Osteoblast (primary cell): ENCODE results near the gene C19orf85. TPM values are rescaled to one million over a fixed set of nuclear protein-coding genes. Genes with fewer than 3 reads are reported as not detected.

Experiments used
- DNase-seq: peaks from one replicate; pipeline ENCODE4 v3.0.0; 2011; ENCODE audit warnings: low spot score, mixed read lengths; ENCODE audit not compliant: insufficient read length; ENCODE audit errors: missing footprints
- H2AFZ ChIP-seq: 2 replicates; pipeline ENCODE4 v1.6.0; 2011; ENCODE audit warnings: mild to moderate bottlenecking, low read length
- H3K27ac ChIP-seq: 2 replicates; pipeline ENCODE4 v1.5.1; 2011; ENCODE audit warnings: mild to moderate bottlenecking, low read depth, low read length, moderate library complexity
- H3K27me3 ChIP-seq: 2 replicates; pipeline ENCODE4 v1.6.0; 2012; ENCODE audit warnings: mild to moderate bottlenecking, control low read depth, inconsistent platforms, low read length, moderate library complexity; ENCODE audit not compliant: insufficient read depth
- H3K36me3 ChIP-seq: 2 replicates; pipeline ENCODE4 v1.5.1; 2011; ENCODE audit warnings: mild to moderate bottlenecking, low read length, control low read depth, moderate library complexity; ENCODE audit not compliant: insufficient read depth
- H3K4me1 ChIP-seq: 2 replicates; pipeline ENCODE4 v1.5.1; 2011; ENCODE audit warnings: mild to moderate bottlenecking, low read length, control low read depth, moderate library complexity; ENCODE audit not compliant: insufficient read depth
- H3K4me2 ChIP-seq: 2 replicates; pipeline ENCODE4 v1.6.0; 2011; ENCODE audit warnings: mild to moderate bottlenecking, low read length; ENCODE audit not compliant: insufficient read depth
- H3K4me3 ChIP-seq: fragments of 200-600 bp; sonication (generic); 3 replicates; pipeline ENCODE4 v1.5.1; 2012; ENCODE audit warnings: mild to moderate bottlenecking, low read length, inconsistent platforms; ENCODE audit not compliant: insufficient read depth
- H3K79me2 ChIP-seq: 2 replicates; pipeline ENCODE4 v1.6.0; 2012; ENCODE audit warnings: mild to moderate bottlenecking, low read length, control low read depth, inconsistent platforms; ENCODE audit not compliant: insufficient read depth
- H3K9me3 ChIP-seq: 2 replicates; pipeline ENCODE4 v1.5.1; 2011; ENCODE audit warnings: low read depth, low read length, control low read depth
- H4K20me1 ChIP-seq: 2 replicates; pipeline ENCODE4 v1.6.0; 2012; ENCODE audit warnings: mild to moderate bottlenecking, low read length, control low read depth; ENCODE audit not compliant: insufficient read depth
- CTCF ChIP-seq: IDR thresholded peaks from 2 replicates; pipeline ENCODE4 v1.5.1; 2011; ENCODE audit warnings: mild to moderate bottlenecking, low read depth, low read length, moderate library complexity; ENCODE audit errors: extremely low read depth
- total RNA-seq: library from RNA; depleted of rRNA; stranded (reverse); fragments of >200 nt; gene quantifications from 2 replicates; pipeline ENCODE4 v1.2.3, GENCODE V29; 2012

Gene C19orf85
- total RNA-seq, 1 donor, result not detected

- H3K27me3 ChIP-seq, result no peaks in the 10 kb centered on the region
- no peaks in the 10 kb centered on the region for H3K9me3 ChIP-seq
- TF ChIP-seq CTCF, result no peak
- H3K27ac ChIP-seq, result no peak overlapping the region
- peaks cover 47% of the 10 kb centered on the region for H3K79me2 ChIP-seq
- no peak overlapping the region for H2AFZ ChIP-seq
- DNase-seq, result no peak
- peaks cover 7% of the 10 kb centered on the region for H3K36me3 ChIP-seq
- H3K4me3 ChIP-seq, result no peak overlapping the region
- H3K4me2 ChIP-seq, result no peak overlapping the region
- H3K4me1 ChIP-seq, result peaks cover 25% of the 10 kb centered on the region
- H4K20me1 ChIP-seq, result no peaks in the 10 kb centered on the region
Observed at GRCh38 chr19:55481794-55482155, 17.2 kb upstream of the C19orf85 start.

GRCh38 chr19:55481148-55481793 is 16.7 kb upstream of the C19orf85 start:
- H3K4me2 ChIP-seq, result no peak overlapping the region
- H4K20me1 ChIP-seq, result no peaks in the 10 kb centered on the region
- no peak for DNase-seq
- H3K4me1 ChIP-seq, result peaks cover 20% of the 10 kb centered on the region
- no peak overlapping the region for H2AFZ ChIP-seq
- peaks cover 7% of the 10 kb centered on the region for H3K36me3 ChIP-seq
- H3K9me3 ChIP-seq, result no peaks in the 10 kb centered on the region
- TF ChIP-seq CTCF, result no peak
- H3K27me3 ChIP-seq, result no peaks in the 10 kb centered on the region
- no peak overlapping the region for H3K4me3 ChIP-seq
- peaks cover 47% of the 10 kb centered on the region for H3K79me2 ChIP-seq
- H3K27ac ChIP-seq, result no peak overlapping the region

- H3K4me2 ChIP-seq, result no peak overlapping the region
- no peak for DNase-seq
- no peak overlapping the region for H2AFZ ChIP-seq
- peaks cover 7% of the 10 kb centered on the region for H3K36me3 ChIP-seq
- H3K9me3 ChIP-seq, result no peaks in the 10 kb centered on the region
- peaks cover 34% of the 10 kb centered on the region for H3K79me2 ChIP-seq
- H3K4me3 ChIP-seq, result no peak overlapping the region
- no peak for TF ChIP-seq CTCF
- H3K4me1 ChIP-seq, result peaks cover 19% of the 10 kb centered on the region
- H4K20me1 ChIP-seq, result no peaks in the 10 kb centered on the region
- H3K27me3 ChIP-seq, result no peaks in the 10 kb centered on the region
- H3K27ac ChIP-seq, result no peak overlapping the region
Observed at GRCh38 chr19:55479451-55480230, 15.1 kb upstream of the C19orf85 start.

GRCh38 chr19:55479045-55479444 is 14.5 kb upstream of the C19orf85 start:
- Histone ChIP-seq H2AFZ (no peak overlapping the region), H3K27me3 (no peaks in the 10 kb centered on the region), H3K4me3 (no peak overlapping the region), H3K4me1 (peaks cover 19% of the 10 kb centered on the region), H4K20me1 (no peaks in the 10 kb centered on the region), H3K36me3 (peaks cover 7% of the 10 kb centered on the region), H3K4me2 (no peak overlapping the region), H3K27ac (no peak overlapping the region), H3K79me2 (peaks cover 29% of the 10 kb centered on the region), H3K9me3 (no peaks in the 10 kb centered on the region)
- DNase-seq, result no peak
- no peak for TF ChIP-seq CTCF
